Cardiac septum (tissue), 1 donor: ENCODE data around the gene HNRNPUL2. TPM values are rescaled to one million over a fixed set of nuclear protein-coding genes. Genes with fewer than 3 reads are reported as not detected.
"Not testable (repeated sequence)": the region's sequence is repeated elsewhere in the genome, so short reads cannot be mapped to it uniquely, and the experiment has no call there.

Experiments
- DNase-seq: peaks from one replicate; pipeline ENCODE4 v3.0.0-alpha.2; 2020; ENCODE audit warnings: low spot score
- intact Hi-C: fragments of 100-400 bp; cut with DNase I; formaldehyde crosslinking; loops from one replicate; pipeline ENCODE4 v1.14.0; 2022
- long read RNA-seq: library from polyadenylated mRNA; unstranded; transcript quantifications from one replicate; pipeline ENCODE4 v2.0.0, GENCODE V29; 2021
- total RNA-seq: library from RNA; stranded (reverse); fragmentation: NEBNext Ultra II Directional; extraction: Animal tissue kit (Norgen Biotek cat#: 25700); gene quantifications from one replicate; pipeline ENCODE4 v1.2.1, GENCODE V29; 2021
- donor health status: DM: no; HTN: no; CAD: no.

Gene HNRNPUL2
- total RNA-seq: 34.8 TPM
- long read RNA-seq, partial matches to known transcripts: 0 of 6 reads
- long read RNA-seq, other reads (novel, unspliced or antisense): 6 of 6 reads

GRCh38 chr11:62727165-62727871, at the start of gene HNRNPUL2:
Gene HNRNPUL2 (minus strand): TSS chr11:62727457. CDS start chr11:62727156, 301 bp downstream.
- intact Hi-C loops: loop anchor here (1.0 to 5.0 kb wide), 4 partner anchors 18 to 130 kb away; partner anchors contain the start of genes TAF6L and WDR74
- peak; percentile 99 for DNase-seq

GRCh38 chr11:62775646-62776045, 48.4 kb upstream of the HNRNPUL2 start:
- intact Hi-C loops: no loop called here

GRCh38 chr11:62774407-62774806, 47.1 kb upstream of the HNRNPUL2 start:
- no peak for DNase-seq
- intact Hi-C loops: no loop called here

More at GRCh38 chr11:62775646-62776045, 48.4 kb upstream of the HNRNPUL2 start:
- no peak for DNase-seq

GRCh38 chr11:62771144-62772021, 44.1 kb upstream of the HNRNPUL2 start, which contains the start of gene TAF6L:
Gene TAF6L (plus strand): TSS chr11:62771396. CDS start chr11:62775784, 4,388 bp downstream.
- intact Hi-C loops: loop anchor here (2.0 kb wide), 1 partner anchor 45 kb away; the partner anchor contains the start of gene HNRNPUL2
- DNase-seq: peak; percentile 99

GRCh38 chr11:62770778-62771143, 43.5 kb upstream of the HNRNPUL2 start:
- no peak for DNase-seq

GRCh38 chr11:62760867-62761227, 33.6 kb upstream of the HNRNPUL2 start:
- intact Hi-C loops, DNase-seq: not testable (repeated sequence)

More at GRCh38 chr11:62770778-62771143, 43.5 kb upstream of the HNRNPUL2 start:
- intact Hi-C loops: loop anchor here (2.0 kb wide), 1 partner anchor 44 kb away; the partner anchor contains the start of gene HNRNPUL2

GRCh38 chr11:62757846-62758788, 30.9 kb upstream of the HNRNPUL2 start:
- no peak for DNase-seq
- intact Hi-C loops: no loop called here

GRCh38 chr11:62755086-62755615, 27.9 kb upstream of the HNRNPUL2 start:
- intact Hi-C loops: no loop called here
- no peak for DNase-seq

- peak; percentile 99 for DNase-seq
- intact Hi-C loops: loop anchor here (1.0 kb wide), 1 partner anchor 26 kb away; the partner anchor contains the start of gene TTC9C
Observed at GRCh38 chr11:62753736-62754603, 26.7 kb upstream of the HNRNPUL2 start, which contains the start of gene ZBTB3. Gene ZBTB3 (minus strand): TSS chr11:62754160. CDS start chr11:62753664, 496 bp downstream.

GRCh38 chr11:62752994-62753735, 25.9 kb upstream of the HNRNPUL2 start:
- intact Hi-C loops: loop anchor here (1.0 kb wide), 1 partner anchor 25 kb away; the partner anchor contains the start of gene TTC9C
- no peak for DNase-seq

- intact Hi-C loops: no loop called here
- DNase-seq: no peak
Observed at GRCh38 chr11:62752177-62752785, 25.0 kb upstream of the HNRNPUL2 start.

- DNase-seq, intact Hi-C loops: not testable (repeated sequence)
Observed at GRCh38 chr11:62749931-62750330, 22.7 kb upstream of the HNRNPUL2 start.

GRCh38 chr11:62747475-62748160, 20.4 kb upstream of the HNRNPUL2 start:
- DNase-seq: no peak
- intact Hi-C loops: no loop called here

GRCh38 chr11:62737196-62737595, 9.9 kb upstream of the HNRNPUL2 start:
- intact Hi-C loops: no loop called here
- no peak for DNase-seq

- intact Hi-C loops: no loop called here
- no peak for DNase-seq
Observed at GRCh38 chr11:62732830-62733229, 5.6 kb upstream of the HNRNPUL2 start.

GRCh38 chr11:62730076-62730475, 2.8 kb upstream of the HNRNPUL2 start:
- DNase-seq, intact Hi-C loops: not testable (repeated sequence)
